Hippocampal formation (tissue), 2 donors: Measurements from ENCODE around the gene IL1A.

ENCODE experiments used
- DNase-seq, 2 donors: peaks; one replicate each; lab custom pipeline; 2025; lab: John Stamatoyannopoulos, UW

Gene IL1A

DNA sequence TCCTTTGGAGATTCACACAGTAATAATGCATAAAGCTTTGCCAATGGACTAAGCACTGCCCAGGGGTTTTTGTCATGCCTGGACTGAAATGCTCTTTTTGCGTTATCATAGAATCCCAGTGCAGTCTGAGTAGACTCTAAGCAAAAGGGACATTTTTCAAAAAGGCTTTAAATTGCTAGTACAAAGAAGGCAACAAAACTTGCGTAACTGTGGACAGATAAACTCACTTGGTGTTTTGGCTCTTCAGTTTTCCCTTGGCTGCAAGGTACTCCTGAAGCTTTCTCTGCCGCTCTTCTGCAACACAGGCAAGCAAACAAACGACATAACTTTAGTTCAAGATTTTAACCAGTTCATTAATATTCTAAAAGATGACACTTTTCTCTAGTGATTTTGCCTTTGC, 22.0 kb downstream of the IL1A start:
- DNase-seq: no peak

DNA sequence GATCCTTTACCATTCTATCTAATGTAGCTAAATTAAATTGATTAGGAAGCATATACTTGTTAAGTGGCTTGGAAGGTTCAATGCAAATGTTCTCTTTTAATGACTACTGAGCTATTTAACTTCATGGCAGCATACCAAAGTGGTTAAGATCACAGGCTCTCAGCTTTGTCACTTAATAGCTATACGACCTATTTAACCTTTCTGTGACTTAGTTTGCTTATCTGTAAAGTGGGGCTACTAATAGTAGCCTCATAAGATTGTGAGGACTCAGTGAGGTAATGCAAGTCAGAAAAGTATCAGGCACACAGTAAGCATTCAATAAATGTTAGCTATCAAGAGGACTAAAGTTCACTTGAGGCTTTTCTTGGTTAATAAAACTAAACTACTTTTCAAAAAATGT, 24.1 kb downstream of the IL1A start:
- DNase-seq: no peak

DNA sequence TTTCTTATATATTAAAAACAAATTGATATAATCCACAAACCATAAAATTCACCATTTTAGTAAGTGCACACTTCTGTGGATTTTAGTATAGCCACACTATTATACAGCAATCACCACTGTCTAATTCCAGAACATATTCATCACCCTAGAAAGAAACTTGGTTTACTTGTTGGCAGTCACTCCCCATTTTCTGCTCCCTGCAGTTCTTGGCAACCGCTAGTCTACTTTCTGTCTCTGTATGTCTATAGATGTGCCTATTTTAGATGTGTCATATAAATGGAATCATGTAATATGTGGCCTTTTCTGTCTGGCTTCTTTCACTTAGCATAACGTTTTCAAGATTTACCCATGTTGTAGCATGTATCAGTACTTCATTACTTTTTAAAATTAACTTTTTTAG, 25.6 kb downstream of the IL1A start:
- DNase-seq: no peak

DNA sequence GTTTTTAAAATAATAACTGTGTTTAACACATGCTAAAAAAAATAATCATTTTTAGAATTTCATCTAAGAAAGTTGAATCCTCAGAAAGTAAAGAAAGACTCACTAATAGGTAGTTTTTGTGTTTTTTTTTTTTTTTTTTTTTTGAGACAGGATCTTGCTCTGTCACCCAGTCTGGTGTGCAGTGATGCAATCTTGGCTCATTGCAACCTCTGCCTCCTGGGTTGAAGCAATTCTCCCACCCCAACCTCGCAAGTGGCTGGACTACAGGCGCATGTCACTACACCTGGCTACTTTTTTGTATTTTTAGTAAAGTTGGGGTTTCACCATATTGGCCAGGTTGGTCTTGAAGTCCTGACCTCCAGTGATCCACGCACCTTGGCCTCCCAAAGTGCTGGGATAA, 27.0 kb downstream of the IL1A start:
- no peak for DNase-seq

DNA sequence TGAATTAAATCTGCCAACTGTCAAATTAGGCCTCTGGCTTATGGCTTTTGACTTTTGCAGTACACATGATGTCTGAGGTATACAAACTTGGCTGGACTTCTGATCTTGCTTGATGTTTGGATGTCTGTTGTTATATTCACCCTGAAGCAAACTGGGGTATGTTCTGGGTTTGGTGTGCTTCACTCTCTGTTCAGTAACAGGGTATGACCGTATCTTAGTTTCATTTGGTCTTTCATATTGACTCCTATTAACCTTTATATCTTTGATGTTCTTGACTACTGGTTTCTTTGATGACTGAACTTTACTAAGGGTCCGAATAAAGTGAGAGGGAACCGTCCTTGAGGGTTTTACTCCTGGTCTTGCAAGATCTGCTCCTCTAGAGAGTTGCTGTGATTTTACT, 28.1 kb downstream of the IL1A start:
- no peak for DNase-seq

DNA sequence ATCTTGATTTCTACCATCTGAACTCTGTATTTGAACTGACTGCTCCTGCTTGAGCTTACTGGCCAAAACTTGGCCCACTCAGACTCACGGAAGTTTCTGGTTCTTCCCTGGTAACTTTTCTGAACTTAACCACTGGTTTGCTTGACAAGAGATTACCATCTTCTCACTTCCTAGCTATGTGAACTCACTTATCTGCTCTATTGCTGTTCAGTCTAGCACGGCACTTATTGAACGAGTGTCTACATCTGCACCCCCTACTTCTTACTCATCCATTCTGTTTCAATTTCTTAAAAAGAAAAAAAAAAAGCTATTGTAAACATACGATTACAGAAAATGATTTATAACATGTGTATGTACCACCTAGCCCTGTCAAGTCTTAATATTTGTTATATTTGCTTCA, 28.8 kb downstream of the IL1A start:
- no peak for DNase-seq

DNA sequence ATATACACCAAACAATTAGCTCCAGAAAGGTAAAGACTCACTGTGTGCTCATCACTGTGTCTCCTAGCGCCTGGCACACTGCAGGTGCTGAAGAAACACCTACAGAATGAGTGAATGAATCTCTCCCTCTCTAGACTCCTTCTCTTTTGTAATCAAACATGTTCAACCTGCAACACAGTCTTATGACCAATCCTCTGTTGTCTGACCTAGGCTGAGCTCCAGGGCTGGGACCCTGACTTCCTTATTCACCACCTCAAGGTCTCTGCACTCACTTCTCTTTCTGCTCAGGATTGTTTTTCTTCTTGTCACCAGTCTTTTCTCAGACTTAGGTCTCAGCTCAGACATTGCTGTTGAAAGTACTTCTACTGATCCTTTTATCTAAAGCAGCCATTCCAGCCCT, 29.7 kb downstream of the IL1A start:
- DNase-seq: no peak

DNA sequence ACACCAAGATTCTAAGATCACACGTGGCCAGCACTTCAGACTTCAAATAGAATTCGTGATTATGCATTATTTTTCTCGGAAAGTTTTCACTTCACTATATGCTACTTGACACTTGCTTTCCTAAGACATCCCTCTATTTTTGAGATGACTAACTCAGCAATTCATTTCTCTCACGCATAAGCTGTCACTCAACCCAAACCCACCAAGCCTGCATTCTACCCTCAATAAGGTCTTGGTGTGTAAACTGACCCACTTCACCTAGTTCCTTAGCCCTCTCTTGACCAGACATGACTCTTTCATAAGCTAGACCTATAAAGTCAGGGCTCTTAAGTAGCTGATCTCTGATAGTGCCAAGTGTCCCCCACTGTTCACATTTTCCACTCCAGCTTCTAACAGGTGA, 31.6 kb downstream of the IL1A start:
- no peak for DNase-seq

DNA sequence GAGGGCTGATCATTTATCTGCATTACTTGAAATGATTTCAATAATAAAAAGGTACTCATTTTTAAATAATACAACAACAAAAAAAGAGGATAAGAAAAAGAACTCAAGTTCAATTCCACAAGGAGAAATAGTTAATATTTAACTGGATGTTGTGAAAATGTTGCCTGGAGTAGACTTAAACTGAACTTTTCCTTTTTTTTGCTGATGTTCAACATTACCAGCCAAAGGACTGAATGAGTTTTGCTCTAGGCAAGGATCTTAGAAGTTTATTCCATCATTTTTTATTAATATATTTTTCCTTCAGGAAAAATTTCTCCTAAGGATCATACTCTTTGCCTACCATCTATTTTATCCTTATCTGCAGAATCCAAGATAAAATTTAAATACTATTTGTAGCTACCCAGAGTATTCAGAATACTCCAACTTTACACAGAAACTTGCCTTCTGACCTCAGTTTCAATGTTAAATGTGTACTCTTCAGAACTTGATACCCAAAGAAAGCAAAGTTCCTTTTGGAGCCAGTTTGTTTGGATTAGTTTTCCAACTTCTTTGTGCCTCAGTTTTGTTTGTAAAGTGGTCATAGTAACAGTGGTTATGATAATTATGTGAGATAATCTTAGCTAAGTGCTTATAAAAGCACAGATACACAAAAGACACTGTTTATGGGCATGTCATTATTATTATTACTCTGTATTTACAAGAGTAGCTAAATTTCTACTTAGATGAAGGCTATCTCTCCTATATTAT, 32.7 kb downstream of the IL1A start:
- no peak for DNase-seq

DNA sequence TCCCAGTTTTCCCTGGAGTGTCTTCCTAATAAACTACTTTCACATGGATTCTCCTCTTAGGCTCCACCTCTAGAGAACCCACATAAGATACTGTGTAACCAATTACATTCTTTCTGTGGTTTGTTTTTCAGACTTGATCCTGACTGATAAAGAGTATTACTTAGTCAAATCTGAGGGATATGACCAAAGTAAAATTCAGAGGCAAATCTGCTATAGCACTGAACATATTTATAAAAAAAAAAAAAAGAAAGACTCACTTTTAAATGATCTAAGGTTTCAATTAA, 33.8 kb downstream of the IL1A start:
- no peak for DNase-seq

DNA sequence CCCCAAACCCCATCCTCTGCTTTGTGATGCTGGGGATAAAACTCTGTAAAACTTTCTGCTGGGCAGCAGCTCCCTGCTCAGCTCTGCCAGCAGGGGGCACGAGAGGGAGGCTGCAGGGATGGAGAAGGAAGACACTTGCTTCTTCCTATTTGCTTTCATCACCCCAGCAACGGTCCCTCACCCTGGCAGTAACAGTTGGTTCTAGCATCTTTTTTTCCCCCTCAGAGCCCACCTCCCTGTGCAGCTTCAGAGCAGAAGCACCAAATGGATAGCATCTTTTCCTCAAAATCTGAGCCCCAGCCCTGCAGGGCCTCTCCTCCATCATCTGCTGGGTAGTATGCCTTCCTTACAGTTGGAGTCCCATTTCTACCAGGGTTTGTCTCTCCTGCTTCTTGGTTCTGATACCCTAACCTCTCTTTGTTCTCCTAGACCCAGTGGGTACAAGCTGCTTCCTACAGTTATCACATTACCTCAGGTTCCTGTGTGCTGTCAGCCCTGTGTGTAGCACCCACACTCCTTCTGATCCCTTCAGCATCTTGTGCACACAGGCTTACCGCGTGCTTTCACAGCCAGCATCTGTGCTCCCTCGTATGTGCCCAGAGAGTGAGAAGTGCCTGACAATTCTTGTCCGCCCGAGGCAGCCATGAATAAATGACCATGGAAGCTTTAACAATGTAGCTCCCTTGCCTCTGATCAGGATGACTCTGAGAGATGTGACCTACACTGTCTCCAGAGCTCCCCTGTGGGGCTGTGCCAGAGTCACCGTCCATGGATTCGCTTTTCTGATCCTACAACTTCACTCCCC, 34.3 kb downstream of the IL1A start:
- DNase-seq: peak; percentile 73 to 75

DNA sequence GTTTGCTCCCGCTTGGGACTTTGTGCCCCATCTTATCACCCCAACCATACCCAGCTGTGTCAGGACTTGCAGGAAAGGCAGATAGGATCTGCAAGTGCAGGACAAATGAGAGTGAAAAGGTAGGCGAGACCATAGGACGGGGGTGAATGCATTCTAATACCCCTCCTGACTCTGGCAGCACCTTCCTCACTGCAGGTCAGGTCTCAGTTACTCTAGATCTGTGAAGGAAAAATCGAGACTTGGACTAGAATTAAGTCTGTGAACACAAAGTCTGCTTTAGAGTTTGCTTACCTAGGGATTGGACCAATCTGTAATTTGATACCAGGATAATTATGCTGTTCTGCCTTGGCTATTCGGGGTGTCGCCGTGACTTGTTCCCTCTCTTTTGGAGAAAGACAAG, 43.8 kb downstream of the IL1A start:
- DNase-seq: no peak

DNA sequence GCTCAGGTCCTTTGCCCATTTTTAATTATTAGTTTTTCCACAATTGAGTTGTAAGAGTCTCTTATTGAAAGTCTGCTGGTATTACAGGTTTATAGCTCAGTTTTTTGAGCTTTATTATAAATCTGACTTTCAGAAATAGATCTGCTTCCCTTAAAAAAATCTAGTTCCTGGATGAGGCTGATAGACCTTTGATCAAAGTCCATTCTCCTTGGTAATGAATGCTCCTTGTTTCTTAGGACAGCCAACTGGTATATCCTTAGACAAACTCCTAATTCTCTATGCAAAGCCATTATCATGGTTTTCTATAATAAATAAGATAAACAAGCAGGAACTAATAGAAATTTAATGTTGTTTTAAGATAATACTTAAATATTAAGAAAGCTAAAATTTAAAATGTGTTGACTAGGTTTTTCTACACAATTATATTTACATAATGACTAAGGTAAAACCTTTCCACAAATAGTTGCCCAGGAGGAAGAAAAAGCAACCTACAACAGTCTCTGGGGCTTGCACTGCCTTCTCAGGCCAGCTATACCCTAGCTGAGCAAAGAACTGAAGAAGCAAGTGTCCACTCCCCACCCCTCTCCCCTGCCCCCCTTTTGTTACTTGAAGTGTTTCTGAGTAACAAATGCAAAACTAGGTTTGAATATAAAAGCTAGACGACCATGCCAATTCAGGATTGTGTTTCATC, 46.6 kb downstream of the IL1A start:
- no peak for DNase-seq

DNA sequence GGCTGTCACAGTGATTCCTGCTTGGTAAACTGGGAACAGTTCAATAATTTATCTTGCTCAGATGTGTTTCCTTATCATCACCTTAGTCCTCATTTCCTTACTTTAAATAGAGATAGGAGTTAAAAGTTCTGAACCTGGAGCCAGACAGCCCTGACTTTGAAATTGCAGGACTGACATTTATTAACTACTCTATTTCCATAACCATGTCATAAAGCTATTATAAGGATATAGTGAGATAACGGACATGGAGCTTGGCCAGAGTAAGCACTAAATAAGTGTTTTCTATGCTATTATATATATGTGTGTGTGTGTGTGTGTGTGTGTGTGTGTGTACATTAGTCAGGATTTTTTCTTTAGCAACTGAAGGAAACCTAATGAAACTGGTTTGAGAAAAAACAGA, 50.4 kb downstream of the IL1A start:
- DNase-seq: no peak

DNA sequence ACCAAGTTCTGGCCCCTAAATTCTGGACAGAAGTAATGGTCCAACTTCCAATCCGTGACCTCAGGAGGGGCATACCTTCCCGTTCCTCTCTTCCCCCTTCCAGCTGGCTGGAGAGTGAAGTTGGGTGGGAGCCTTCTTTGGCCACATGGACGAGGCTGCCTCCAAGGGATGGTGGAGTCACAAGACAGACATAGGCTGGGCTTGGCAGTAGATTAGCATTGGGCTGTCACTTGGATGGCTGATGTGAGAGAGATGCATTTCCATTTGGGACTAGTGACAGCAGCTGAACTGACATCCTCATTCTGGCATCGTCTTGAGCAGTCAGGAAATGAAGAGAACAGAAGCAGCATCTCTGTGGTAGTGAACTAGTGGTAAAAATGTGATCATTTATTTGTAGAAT, 50.8 kb downstream of the IL1A start:
- DNase-seq: no peak

DNA sequence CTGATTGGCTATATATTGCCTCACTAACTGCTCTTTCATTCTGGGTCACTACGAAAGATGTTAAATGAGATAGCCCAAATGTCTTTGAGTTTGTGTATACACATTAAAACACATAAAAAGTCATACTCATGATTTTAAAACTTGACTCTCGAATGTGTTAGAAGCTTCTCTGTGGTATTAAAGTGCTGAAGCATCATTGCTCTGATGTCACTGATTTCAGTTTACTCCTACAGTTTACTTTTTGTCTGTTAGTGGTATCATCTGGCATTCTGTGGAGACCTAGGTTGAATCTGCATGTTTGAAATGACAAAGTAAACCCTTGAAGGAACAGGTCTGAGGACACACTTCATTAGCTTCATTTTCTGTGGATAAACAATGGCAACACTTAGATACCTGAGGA, 52.8 kb downstream of the IL1A start:
- DNase-seq: no peak

DNA sequence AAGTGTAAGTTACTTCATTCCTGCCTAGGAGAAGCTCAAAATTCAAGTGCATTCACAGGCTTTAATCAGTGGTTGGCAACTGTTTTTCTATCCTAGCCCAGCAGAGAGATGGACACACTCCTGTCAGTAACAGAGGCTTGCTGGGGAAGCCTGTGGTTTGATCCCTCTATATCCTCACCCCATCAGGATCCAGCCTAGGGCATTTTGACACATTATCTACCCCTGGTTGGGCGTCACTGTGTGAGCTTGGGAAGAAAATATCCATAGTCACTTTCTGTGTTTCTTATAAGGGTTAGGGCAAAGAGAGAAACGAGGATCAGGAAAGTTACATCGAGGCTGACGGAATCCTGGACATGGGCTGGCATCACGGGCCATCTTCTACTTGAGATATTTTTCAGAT, 53.5 kb downstream of the IL1A start:
- no peak for DNase-seq

DNA sequence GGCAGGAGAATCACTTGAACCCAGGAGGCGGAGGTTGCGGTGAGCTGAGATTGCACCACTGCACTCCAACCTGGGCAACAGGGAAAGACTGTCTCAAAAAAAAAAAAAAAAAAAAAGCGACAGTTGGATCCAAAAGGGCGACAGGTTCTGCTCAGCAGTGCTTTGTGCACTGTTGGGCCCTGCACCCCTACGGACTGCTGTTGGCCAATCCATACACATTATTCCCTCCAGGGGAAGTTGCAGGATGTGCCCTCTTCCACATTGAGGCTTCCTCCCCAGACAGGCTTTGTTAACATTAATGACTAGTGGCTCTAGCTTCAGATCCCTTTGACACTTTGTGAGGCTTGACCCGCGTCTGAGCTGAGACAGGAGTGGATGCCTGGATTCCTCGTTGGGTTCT, 54.1 kb downstream of the IL1A start:
- DNase-seq: no peak

DNA sequence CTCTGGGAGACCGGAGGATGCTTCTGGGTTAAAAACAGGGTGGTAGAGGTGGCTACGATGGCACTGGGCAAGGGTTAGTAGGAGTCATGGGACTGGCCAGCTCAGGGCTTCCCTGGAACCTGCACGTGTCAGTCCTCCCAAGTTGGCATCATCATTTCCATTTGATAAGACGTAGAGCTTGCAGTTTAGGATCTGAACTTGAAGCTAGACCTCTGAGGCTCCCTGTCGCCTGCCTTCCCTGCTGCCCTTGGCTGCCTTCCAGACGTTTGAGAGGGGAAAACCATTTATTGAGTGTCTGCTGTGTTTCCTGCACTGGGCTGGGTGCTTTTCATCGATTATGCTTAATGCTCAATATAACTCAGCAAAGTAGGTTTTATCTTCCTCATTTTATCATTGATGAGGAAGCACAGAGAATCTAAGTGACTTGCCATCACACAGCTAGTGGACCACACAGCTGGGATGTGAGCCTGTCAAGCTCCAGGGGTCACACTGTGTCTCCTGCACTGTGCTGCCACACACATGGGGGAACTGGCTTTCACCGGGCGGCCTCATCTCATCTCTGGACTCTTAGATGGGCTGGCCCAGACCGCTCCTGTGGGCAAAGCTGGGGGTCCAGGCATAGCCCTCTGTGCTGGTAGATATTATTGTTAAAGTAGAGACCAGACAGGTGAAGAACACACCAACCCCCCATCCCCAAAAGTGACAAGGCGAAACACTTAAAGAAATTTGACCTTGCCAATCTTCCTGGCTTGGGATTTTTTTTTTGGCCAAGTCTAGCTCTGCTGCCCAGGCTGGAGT, 55.7 kb downstream of the IL1A start:
- DNase-seq: no peak

DNA sequence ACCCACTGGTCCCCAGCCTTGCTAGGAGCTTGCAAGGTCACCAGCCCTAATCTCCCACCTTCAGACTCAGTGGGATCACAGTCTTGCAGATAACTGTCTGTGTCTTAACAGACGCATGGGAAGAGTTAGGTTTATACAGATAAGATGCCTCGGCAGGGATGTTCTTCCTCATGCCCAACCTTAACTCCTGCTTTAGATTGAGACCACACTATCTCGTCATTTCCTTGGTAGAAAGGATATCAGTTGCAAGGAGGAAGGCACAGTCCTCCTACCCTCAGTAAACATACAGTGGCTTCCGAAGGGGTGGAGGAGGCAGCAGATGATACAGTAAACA, 56.3 kb downstream of the IL1A start:
- DNase-seq: no peak

DNA sequence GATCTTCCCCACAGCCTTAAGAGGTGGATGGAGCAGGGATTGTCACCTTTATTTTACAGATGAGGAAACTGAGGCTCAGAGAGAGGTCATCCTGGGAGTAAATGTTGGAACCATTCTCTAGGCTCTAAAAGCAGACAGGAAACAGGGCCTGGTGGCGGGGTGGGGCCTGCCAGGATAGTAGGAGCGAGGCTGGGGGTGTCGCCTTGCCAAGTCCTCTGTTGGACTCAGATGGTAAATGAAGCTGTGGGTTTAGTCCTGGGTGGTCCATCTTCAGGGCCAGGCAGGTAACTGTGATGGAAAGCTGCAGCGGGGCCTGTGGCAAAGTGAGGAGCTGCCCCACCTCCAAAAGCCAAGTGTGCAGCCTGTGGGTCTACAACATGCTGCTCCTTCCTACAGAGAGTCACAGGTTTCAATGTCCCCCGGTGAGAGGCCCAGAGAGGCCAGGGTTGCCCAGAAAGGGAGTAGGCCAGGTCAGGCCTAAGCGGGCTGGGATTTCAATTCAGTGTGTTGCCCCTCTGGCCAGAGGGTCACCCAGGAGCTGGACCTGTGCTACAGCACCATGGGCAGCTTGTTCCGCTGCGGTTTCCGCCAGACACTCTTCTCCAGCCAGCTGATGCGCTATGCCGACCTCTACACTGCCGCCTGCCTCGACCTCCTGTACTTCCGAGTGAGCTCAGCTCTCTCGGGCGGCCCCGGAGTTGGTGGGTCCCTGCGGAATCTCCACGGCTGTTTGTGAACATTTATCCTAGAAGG, 56.8 kb downstream of the IL1A start:
- no peak for DNase-seq
